GM18502 (cell line): ENCODE results near the gene FOXE3.
"Not testable (repeated sequence)": the region's sequence is repeated elsewhere in the genome, so short reads cannot be mapped to it uniquely, and the experiment has no call there.

Experiments
- ATAC-seq: cut with Tn5 transposase; IDR thresholded peaks from one replicate; pipeline ENCODE4 v1.9.1; 2021; ENCODE audit warnings: mild to moderate bottlenecking; ENCODE audit not compliant: unreplicated experiment, poor library complexity

The FOXE3 gene

DNA sequence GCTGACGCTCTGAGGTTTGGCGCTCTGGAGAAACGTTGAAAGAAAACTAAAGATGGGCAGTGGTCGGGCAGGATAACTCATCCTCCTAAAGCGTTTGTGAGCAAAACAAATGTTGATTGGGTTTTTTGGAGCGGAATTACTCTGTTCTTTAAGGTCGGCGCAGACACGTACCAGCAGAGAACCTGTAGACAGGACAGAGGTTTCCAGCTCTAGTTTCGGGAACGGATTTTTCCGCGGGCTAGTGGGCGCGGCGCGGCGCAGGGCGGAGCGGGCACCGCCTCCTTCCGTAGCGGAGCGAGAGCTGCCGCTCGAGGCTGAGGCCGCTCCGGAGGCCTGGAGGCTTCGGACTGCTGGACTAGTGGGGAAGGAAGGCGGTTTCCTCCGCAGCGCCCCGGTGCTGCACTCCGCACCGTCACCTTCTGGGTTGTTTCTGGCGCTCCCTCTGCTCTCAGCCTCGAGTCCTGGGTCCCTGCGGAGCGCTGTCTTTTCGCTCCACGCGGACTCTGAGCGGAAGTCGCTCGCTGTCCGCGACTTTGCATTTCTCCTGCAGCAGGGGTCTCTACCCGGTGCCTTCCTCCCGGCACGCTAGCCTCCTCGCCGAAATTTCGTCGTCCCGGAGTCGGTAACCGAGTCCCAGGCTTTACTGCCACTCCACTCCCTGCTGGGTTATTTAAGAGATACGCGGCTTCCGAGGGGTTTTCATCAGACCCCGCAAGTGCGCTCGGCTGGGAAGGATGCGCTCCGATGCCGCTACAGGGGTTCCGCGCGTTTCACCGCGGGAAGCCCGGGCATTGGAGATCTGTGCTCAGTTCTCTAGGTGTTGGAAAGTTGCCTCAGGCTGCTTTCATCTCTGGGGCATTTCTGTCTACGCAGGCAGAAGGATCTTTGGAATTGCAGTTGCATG is 28.7 kb downstream of the FOXE3 start:
- no peak for ATAC-seq

DNA sequence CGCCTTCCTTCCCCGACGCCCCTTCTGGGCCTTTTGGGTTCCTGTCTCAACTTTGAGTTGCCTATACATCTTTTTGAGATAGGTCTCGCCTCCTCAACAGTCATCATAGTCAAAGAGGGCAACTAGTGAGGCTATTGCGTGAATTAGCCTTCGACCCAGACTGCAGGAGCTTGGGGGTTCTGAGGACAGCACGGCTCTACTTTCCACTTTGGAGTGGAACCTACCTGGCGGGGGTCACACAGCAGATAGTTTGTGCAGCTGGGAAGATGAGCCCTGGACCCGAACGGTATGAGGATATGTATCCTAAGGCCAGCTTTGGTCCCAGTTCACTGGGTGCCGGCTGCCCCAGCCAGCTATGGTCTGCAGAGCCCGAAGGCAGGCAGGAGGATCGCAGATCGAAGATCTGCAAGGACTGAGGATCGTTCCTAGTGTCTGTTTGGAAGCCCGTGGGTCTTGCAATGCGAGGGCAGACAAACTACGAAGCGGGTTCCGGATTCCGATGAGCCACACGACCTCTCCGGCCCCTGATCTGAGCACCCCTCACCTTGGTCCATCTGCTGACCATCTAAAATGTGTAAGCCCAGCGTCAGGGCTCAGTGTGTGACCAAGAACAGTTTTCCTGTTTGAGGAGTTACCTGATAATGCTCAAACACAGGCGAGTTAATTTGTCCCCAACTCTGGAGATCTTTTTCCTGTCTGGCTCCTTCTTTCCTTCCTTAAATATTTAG is 29.9 kb downstream of the FOXE3 start:
- no peak for ATAC-seq

DNA sequence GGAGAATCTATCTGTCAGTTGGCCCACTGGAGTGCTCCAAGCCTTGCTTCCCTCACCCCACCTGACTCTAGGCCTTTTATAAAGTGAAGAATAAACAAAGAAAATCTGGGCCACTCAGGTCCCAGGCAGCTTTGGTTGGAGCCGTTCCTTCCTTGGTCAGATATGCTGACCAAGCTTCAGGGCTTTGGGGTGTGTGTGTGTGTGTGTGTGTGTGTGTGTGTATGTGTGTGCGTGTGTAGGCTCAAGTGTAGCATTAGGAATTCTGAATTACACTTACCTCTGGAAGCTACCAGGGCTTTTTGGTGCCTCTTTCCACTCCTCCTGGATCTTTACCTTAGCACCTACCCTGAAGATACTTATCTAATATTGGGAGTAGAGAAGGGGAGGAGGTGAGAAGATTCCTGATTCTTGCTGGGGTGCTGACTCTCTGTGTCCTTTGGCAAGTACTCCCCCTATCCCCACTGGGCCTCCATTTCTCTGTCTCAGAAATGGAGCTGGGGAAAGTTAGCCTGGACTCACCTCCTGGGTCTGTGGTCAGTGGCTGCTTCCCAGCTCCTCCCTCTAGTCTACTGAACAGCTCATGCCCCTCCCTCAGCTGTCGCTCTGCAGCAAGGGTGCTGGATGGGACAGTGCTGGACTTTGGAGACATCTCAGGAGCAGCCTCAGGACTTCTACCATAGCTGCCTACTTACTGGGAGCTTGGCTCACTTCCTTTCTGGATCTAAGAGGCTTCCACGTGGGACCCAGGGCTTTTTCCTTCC is 32.6 kb downstream of the FOXE3 start:
- ATAC-seq = no peak

DNA sequence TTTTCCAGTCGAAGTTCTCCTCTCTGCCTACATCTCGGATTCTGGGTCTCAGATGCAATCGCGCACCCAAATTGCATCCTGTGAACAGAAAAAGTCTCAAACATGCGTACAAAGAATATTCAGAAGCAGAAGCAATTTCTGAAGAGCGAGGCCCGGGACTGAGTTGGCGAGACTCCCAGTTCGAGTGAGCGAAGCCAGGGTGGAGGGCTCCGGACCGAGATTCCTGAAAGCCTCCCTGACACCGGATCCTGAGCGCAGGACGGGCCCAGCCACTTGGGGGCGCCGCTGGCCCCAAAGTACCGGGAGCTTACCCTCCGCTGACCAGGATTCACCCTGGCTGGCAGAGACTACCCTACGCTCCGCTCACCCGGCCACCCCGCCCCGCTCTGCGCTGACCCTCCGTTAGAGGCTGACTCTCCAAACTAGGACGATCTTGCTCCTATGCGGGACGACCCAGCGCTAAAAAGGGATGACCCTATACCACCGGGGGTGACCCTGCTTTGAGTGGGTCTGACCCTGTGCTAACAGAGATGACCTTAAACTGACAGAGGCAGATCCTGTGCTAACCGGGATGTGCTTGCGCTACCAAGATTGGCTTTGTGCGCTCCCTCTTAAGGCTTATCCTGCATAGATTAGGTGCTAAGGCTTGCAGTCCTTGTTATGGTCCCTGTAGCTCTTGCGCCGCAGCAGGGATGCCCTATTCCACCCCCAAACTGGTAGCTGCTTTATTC is 33.9 kb downstream of the FOXE3 start:
- no peak for ATAC-seq

DNA sequence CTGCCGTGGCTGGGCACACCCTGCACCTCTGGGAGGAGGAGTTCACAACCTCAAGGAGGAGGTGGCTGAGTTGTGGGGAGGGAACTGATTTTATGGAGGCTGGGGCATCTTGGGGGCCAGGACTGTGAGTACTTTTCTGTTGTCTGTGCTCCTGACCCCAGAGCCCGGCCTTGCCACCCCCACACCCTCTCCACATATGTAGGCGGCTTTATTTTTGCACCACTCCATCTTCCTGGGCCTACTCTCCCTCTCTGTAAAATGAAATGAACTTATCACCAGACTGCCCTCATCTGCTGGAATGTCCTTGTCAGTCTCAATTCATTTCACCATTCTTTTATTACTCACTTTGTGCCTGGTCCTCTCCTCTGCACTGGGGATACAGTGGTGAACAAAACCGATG is 34.5 kb downstream of the FOXE3 start:
- ATAC-seq = no peak

DNA sequence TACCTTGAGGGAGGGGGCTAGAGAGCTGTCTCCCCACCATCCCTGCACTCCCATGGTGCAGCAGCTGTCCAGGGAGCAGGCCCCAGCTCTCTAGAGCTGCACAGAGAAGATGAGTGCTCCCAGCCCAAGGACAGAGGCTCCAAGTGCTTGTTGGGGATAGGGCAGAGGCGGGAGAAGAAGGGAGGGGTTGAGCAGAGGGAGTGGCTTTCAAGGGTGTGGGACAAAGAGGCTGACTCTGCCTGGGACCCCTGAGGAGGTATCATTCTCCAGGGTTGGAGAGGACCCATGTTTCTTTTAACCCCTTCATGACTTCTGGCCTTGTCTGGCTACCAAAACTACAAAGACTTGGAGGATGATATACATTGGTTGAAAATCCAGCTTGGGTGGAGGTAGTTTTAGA is 36.3 kb downstream of the FOXE3 start:
- ATAC-seq = no peak

DNA sequence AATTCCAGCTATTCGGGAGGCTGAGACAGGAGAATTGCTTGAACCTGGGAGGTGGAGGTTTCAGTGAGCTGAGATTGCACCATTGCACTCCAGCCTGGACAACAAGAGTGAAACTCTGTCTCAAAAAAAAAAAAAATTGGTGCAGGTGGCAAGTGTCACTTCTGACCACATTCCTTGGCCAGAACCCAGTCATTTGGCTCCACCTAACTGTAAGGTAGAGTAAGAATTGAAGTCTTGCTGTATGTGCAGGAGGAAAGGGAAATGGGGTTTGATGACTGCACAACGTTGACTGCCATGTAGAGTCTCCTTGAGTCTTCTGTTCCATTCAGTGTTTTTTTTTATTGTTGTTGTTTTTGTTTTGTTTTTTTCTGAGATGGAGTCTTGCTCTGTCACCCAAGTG is 37.8 kb downstream of the FOXE3 start:
- ATAC-seq = not testable (repeated sequence)

DNA sequence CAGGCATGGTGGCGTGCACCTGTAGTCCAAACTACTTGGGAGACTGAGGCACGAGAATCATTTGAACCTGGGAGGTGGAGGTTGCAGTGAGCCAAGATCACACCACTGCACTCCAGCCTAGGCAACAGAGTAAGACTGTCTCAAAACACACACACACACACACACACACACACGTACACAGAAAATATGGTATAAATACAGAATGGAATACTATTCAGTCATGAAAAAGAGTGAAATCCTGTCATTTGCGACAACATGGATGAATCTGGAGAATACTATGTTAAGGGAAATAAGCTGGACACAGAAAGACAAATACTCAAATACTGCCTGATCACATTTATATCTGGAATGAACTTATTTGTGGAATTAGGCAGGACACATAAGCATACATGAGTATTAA is 40.2 kb downstream of the FOXE3 start:
- no peak for ATAC-seq

DNA sequence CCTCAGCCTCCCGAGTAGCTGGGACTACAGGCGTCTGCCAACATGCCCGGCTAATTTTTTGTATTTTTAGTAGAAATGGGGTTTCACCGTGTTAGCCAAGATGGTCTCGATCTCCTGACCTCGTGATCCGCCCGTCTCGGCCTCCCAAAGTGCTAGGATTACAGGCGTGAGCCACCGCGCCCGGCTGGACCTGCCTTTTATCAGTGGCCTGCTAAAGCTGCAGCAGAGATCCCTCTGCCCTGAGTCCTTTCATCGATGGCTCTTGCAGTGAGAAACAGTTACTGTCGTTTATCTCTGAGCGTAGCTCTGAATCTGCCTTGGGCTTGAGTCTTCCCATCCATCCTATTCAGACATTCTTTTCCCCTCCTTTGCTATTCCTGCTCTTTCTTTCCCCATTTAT is 41.5 kb downstream of the FOXE3 start:
- ATAC-seq = not testable (repeated sequence)

DNA sequence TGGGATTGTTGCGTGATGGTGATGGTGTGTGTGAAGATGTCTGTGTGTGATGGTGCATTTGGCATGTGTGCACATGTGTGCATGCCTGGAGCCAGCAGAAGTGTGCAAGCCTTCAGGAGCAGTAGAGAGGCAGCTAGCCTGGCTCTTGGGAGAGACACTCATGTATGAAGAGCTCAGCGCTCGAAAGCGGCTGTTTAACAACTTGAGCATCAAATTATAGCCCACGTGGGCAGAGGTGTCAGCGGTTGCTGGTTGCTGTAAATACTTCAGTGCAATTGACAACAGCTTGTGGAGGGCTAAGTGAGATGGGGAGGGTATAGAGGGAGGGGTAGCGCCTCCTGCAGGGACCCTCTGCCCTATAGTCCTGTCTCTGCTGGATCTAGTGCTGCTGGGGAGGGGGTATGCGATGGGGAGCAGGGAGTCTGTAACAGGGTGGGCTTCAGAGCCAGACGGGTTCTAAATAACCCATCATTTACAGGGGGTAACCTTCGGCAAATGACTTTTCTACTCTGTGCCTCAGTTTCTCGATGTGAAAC is 43.2 kb downstream of the FOXE3 start:
- ATAC-seq = no peak

DNA sequence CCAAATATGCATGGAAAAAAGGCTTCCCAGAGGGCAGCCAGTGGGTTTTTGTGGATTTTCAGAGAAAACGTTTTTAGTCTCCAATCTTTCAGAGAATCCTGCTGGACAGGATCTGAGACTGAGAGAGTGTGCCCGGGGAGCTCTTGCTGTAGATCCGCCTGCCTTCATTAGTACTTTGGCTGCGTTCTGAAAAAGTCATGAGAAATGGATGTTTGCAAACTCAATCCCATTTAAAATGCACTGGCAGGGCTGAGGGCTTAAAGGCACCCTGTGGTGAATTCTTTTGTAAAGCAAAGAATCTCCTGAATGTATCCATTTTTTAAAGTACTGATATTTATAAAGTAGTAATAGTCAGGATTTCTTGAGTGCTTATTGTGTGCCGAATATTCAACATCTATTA is 44.0 kb downstream of the FOXE3 start:
- no peak for ATAC-seq

DNA sequence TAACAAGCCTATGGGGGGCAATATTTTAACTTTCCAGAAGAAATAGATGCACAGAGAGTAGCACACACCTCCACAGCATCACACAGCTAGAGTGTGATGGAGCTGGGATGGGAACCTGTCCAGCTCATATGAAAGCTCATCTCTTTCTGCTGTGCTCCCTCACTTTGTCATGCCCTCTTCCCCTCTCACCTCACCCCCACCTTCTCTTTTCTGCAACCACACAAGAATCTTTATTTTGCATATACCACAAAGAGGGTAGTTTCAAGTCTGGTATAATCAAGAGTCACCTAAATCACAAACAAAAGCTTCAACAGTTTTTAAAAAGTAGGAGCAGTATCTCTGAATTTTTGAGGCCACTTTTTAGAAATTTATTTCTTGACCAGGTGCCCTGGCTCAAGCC is 44.4 kb downstream of the FOXE3 start:
- no peak for ATAC-seq

DNA sequence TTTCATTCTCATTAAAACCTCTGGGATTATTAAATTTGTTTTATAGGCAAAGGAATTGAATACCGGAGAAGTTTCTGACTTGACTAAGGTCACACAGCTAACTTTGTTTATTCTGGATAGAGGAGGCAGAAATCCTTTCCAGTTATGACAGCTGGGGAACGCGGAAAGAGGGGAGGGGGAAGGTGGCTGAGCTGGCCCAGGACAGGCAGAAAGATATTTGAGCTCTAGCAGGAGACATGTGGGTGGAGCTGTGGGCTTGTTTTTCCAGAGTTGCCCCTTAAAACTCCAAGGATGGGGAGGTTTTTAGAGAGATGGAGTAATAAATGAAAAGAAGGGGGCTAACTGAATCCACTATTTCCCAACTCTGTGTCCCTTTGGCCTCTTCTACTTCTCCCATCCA is 49.5 kb downstream of the FOXE3 start:
- ATAC-seq = no peak
